ENCODE data around the gene ELAVL1. TPM values are rescaled to one million over a fixed set of nuclear protein-coding genes. Genes with fewer than 3 reads are reported as not detected.

ELAVL1 gene
- total RNA-seq, 1 experiment from 2014 or later = 87.2 TPM

DNA sequence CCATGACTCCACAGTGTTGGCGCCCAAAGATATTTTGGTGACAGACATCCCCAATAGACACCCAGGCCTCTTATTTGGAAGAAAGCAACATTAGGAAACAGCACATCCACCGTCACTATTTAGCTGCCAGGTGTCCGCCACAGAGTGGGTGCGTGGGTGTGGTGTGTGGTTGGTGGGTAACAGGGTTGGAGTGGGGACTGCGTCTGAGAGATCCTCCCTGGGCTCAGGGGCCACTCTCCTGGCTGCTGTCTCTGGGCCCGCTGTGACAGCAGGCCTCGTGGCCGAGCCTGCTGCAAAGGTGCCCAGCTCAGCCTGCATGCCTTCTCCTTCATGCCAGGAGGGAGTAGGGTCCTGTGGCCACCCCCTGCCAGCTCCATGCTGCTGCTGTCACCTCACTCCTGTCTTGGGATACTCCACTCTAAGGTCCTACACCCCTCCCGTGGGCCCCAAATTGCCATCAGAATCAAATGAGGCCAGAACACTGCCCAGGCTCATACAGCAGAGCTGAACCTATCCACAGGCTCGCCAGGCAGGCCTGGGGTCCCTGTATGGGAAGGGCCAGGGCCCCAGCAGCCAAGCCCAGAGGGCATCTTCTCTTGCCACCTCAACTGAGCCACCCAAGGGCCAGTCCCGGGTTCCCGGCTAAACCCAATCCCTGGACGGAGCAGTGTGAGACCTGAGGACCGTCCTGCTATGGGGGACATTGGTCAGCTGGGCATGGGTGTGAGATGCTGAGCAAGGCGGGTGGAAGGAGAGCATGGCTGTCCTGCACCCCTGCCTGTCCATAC is 37.2 kb downstream of the ELAVL1 start:
- ChIA-PET CTCF (interaction anchor here (0.6 kb wide), 1 partner anchor 92 kb away, joined by 5 read pairs; no protein-coding TSS in a partner anchor), POLR2A (ENCODE audit: unreplicated experiment) (no interaction called here)
- no TSS peak for BruUV-seq (replicated peaks)
- DNase-seq (no peak), ATAC-seq (no peak)
- intact Hi-C loops (cut with micrococcal nuclease) = no loop called here
- TF ChIP-seq EZH2phosphoT487 (IDR thresholded peaks at IDR 0.05; ENCODE audit: borderline replicate concordance, low read length) = no peak
- no peak for TF ChIP-seq EZH2 (IDR thresholded peaks at IDR 0.05; ENCODE audit: low read length, unreplicated experiment)
- TF ChIP-seq, protein P1, sequence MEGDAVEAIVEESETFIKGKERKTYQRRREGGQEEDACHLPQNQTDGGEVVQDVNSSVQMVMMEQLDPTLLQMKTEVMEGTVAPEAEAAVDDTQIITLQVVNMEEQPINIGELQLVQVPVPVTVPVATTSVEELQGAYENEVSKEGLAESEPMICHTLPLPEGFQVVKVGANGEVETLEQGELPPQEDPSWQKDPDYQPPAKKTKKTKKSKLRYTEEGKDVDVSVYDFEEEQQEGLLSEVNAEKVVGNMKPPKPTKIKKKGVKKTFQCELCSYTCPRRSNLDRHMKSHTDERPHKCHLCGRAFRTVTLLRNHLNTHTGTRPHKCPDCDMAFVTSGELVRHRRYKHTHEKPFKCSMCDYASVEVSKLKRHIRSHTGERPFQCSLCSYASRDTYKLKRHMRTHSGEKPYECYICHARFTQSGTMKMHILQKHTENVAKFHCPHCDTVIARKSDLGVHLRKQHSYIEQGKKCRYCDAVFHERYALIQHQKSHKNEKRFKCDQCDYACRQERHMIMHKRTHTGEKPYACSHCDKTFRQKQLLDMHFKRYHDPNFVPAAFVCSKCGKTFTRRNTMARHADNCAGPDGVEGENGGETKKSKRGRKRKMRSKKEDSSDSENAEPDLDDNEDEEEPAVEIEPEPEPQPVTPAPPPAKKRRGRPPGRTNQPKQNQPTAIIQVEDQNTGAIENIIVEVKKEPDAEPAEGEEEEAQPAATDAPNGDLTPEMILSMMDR (conservative IDR thresholded peaks at IDR 0.05; ENCODE audit: low read depth, low read length) = no peak
- peaks cover 46% of the 10 kb centered on the region for H3K36me3 ChIP-seq (ENCODE audit: low read depth, low read length)
- no peak overlapping the region for H3K4me3 ChIP-seq (ENCODE audit: low read length)
- no peak overlapping the region for H3K9ac ChIP-seq (ENCODE audit: low read length)
- no peak overlapping the region for H3K4me2 ChIP-seq (ENCODE audit: low read length)
- H3K27me3 ChIP-seq (ENCODE audit: low read length) = no peaks in the 10 kb centered on the region
- no peak overlapping the region for H3K27ac ChIP-seq (ENCODE audit: low read length)
- H2AFZ ChIP-seq (ENCODE audit: low read length) = no peak overlapping the region
- H3K79me2 ChIP-seq (ENCODE audit: low read length) = no peaks in the 10 kb centered on the region
- no peaks in the 10 kb centered on the region for H3F3A ChIP-seq (ENCODE audit: low read length, unreplicated experiment)
- H3K4me1 ChIP-seq (ENCODE audit: insufficient read depth, low read length) = peaks cover 8% of the 10 kb centered on the region; the same call in 1 of the 2 replicates
- H3K9me2 ChIP-seq (replicated peaks; ENCODE audit: low read length) = no peaks in the 10 kb centered on the region
- no peaks in the 10 kb centered on the region for H3K9me3 ChIP-seq (ENCODE audit: low read length)
- H4K20me1 ChIP-seq (ENCODE audit: low read length) = 0 out of 2 replicates have a peak, but pooled peaks cover 3% of the 10 kb centered on the region

GRCh38 chr19:7965921-7966665 is 39.3 kb downstream of the ELAVL1 start:
- BruUV-seq (replicated peaks) = no TSS peak
- 0 out of 2 replicates have a peak, but pooled peaks cover 3% of the 10 kb centered on the region for H4K20me1 ChIP-seq (ENCODE audit: low read length)
- no peaks in the 10 kb centered on the region for H3K79me2 ChIP-seq (ENCODE audit: low read length)
- H2AFZ ChIP-seq (ENCODE audit: low read length) = no peak overlapping the region
- no peak for DNase-seq
- H3K9ac ChIP-seq (ENCODE audit: low read length) = no peak overlapping the region
- ChIA-PET POLR2A (ENCODE audit: unreplicated experiment) (no interaction called here), CTCF (no interaction called here)
- intact Hi-C loops (cut with micrococcal nuclease) = no loop called here
- H3K4me1 ChIP-seq (ENCODE audit: insufficient read depth, low read length) = peaks cover 8% of the 10 kb centered on the region; the same call in 1 of the 2 replicates
- no peak overlapping the region for H3K4me2 ChIP-seq (ENCODE audit: low read length)
- H3K9me2 ChIP-seq (replicated peaks; ENCODE audit: low read length) = no peaks in the 10 kb centered on the region
- H3K36me3 ChIP-seq (ENCODE audit: low read depth, low read length) = peaks cover 58% of the 10 kb centered on the region
- TF ChIP-seq, protein P1 (conservative IDR thresholded peaks at IDR 0.05; ENCODE audit: low read depth, low read length) = no peak
- no peak for TF ChIP-seq EZH2phosphoT487 (IDR thresholded peaks at IDR 0.05; ENCODE audit: borderline replicate concordance, low read length)
- no peak for TF ChIP-seq EZH2 (IDR thresholded peaks at IDR 0.05; ENCODE audit: low read length, unreplicated experiment)
- H3K27me3 ChIP-seq (ENCODE audit: low read length) = no peaks in the 10 kb centered on the region
- no peak for ATAC-seq
- H3F3A ChIP-seq (ENCODE audit: low read length, unreplicated experiment) = no peaks in the 10 kb centered on the region
- H3K27ac ChIP-seq (ENCODE audit: low read length) = no peak overlapping the region
- H3K9me3 ChIP-seq (ENCODE audit: low read length) = no peaks in the 10 kb centered on the region
- no peak overlapping the region for H3K4me3 ChIP-seq (ENCODE audit: low read length)
